ENCODE measurements around the gene DSE. TPM values are rescaled to one million over a fixed set of nuclear protein-coding genes. Genes with fewer than 3 reads are reported as not detected.

Gene DSE
- total RNA-seq, 1 experiment from 2014 or later = 38.5 TPM

- Histone ChIP-seq H3K9me2 (ENCODE audit: insufficient read depth) (no peaks in the 10 kb centered on the region), H3K4me1 (ENCODE audit: control insufficient read depth in 1 of 2, insufficient read depth in 2 of 2, low read length in 2 of 2) (no peaks in the 10 kb centered on the region), H3K9me3 (ENCODE audit: control insufficient read depth in 1 of 2, insufficient read depth in 1 of 2, low read depth in 1 of 2, low read length in 2 of 2) (no peaks in the 10 kb centered on the region), H3K36me3 (ENCODE audit: control insufficient read depth in 1 of 2, insufficient read depth in 2 of 2, low read length in 2 of 2) (no peaks in the 10 kb centered on the region), H4K20me1 (ENCODE audit: insufficient read depth) (no peaks in the 10 kb centered on the region), H3K27ac (ENCODE audit: low read depth, low read length) (no peak overlapping the region), H3K27me3 (ENCODE audit: insufficient read depth, low read length) (no peaks in the 10 kb centered on the region), H3K9ac (ENCODE audit: low read length) (no peak overlapping the region), H3K79me2 (ENCODE audit: insufficient read depth, low read length) (no peaks in the 10 kb centered on the region), H2AFZ (ENCODE audit: low read depth, low read length, poor library complexity, severe bottlenecking) (no peak overlapping the region), H3K4me3 (replicated peaks in 1 of 2; ENCODE audit: low read depth in 1 of 2, low read length in 2 of 2) (no peak overlapping the region), H3K4me2 (ENCODE audit: low read length) (no peak overlapping the region)
- ChIA-PET RAD21 (ENCODE audit: low non-redundant PET in 1 of 2, low total read pairs in 2 of 2, uncharacterized antibody in 2 of 2, unreplicated experiment in 2 of 2) (no interaction called here), POLR2A (no interaction called here), CTCF (no interaction called here)
- intact Hi-C loops (cut with micrococcal nuclease) = no loop called here
- no peak for DNase-seq (ENCODE audit: low read depth, low spot score)
- ATAC-seq = no peak
- BruUV-seq (replicated peaks) = no TSS peak
- TF ChIP-seq, protein P1, sequence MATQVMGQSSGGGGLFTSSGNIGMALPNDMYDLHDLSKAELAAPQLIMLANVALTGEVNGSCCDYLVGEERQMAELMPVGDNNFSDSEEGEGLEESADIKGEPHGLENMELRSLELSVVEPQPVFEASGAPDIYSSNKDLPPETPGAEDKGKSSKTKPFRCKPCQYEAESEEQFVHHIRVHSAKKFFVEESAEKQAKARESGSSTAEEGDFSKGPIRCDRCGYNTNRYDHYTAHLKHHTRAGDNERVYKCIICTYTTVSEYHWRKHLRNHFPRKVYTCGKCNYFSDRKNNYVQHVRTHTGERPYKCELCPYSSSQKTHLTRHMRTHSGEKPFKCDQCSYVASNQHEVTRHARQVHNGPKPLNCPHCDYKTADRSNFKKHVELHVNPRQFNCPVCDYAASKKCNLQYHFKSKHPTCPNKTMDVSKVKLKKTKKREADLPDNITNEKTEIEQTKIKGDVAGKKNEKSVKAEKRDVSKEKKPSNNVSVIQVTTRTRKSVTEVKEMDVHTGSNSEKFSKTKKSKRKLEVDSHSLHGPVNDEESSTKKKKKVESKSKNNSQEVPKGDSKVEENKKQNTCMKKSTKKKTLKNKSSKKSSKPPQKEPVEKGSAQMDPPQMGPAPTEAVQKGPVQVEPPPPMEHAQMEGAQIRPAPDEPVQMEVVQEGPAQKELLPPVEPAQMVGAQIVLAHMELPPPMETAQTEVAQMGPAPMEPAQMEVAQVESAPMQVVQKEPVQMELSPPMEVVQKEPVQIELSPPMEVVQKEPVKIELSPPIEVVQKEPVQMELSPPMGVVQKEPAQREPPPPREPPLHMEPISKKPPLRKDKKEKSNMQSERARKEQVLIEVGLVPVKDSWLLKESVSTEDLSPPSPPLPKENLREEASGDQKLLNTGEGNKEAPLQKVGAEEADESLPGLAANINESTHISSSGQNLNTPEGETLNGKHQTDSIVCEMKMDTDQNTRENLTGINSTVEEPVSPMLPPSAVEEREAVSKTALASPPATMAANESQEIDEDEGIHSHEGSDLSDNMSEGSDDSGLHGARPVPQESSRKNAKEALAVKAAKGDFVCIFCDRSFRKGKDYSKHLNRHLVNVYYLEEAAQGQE (IDR thresholded peaks at IDR 0.05; ENCODE audit: low read depth) = no peak
- TF ChIP-seq ZNF274 (IDR thresholded peaks at IDR 0.05; ENCODE audit: low read depth, low read length) = no peak
- TF ChIP-seq RAD21 (IDR thresholded peaks at IDR 0.05; ENCODE audit: low read depth) = no peak
- TF ChIP-seq, protein P2, sequence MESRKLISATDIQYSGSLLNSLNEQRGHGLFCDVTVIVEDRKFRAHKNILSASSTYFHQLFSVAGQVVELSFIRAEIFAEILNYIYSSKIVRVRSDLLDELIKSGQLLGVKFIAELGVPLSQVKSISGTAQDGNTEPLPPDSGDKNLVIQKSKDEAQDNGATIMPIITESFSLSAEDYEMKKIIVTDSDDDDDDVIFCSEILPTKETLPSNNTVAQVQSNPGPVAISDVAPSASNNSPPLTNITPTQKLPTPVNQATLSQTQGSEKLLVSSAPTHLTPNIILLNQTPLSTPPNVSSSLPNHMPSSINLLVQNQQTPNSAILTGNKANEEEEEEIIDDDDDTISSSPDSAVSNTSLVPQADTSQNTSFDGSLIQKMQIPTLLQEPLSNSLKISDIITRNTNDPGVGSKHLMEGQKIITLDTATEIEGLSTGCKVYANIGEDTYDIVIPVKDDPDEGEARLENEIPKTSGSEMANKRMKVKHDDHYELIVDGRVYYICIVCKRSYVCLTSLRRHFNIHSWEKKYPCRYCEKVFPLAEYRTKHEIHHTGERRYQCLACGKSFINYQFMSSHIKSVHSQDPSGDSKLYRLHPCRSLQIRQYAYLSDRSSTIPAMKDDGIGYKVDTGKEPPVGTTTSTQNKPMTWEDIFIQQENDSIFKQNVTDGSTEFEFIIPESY (IDR thresholded peaks at IDR 0.05; ENCODE audit: extremely low read depth, insufficient replicate concordance, low read length) = no peak
- TF ChIP-seq, protein P3, sequence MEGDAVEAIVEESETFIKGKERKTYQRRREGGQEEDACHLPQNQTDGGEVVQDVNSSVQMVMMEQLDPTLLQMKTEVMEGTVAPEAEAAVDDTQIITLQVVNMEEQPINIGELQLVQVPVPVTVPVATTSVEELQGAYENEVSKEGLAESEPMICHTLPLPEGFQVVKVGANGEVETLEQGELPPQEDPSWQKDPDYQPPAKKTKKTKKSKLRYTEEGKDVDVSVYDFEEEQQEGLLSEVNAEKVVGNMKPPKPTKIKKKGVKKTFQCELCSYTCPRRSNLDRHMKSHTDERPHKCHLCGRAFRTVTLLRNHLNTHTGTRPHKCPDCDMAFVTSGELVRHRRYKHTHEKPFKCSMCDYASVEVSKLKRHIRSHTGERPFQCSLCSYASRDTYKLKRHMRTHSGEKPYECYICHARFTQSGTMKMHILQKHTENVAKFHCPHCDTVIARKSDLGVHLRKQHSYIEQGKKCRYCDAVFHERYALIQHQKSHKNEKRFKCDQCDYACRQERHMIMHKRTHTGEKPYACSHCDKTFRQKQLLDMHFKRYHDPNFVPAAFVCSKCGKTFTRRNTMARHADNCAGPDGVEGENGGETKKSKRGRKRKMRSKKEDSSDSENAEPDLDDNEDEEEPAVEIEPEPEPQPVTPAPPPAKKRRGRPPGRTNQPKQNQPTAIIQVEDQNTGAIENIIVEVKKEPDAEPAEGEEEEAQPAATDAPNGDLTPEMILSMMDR (IDR thresholded peaks at IDR 0.05 in 2 of 3, conservative IDR thresholded peaks at IDR 0.05 in 1 of 3; ENCODE audit: borderline replicate concordance in 1 of 3, insufficient read depth in 1 of 3, low read depth in 2 of 3, low read length in 2 of 3) = no peak
- TF ChIP-seq POLR2AphosphoS5 (IDR thresholded peaks at IDR 0.05; ENCODE audit: low read depth, low read length) = no peak
- no peak for TF ChIP-seq FOSL1 (IDR thresholded peaks at IDR 0.05; ENCODE audit: low read depth)
- no peak for TF ChIP-seq SIN3A (IDR thresholded peaks at IDR 0.05; ENCODE audit: low read depth)
- no peak for TF ChIP-seq MAX (IDR thresholded peaks at IDR 0.05)
- no peak for TF ChIP-seq YY1 (IDR thresholded peaks at IDR 0.05; ENCODE audit: extremely low read depth, insufficient replicate concordance, low read depth, low read length)
- TF ChIP-seq EGR1 (IDR thresholded peaks at IDR 0.05; ENCODE audit: low read depth) = no peak
- no peak for TF ChIP-seq SP1 (IDR thresholded peaks at IDR 0.05; ENCODE audit: low read depth)
- TF ChIP-seq ZFX (IDR thresholded peaks at IDR 0.05) = no peak
- no peak for TF ChIP-seq CBX3 (IDR thresholded peaks at IDR 0.05; ENCODE audit: low read depth)
- TF ChIP-seq CEBPB (IDR thresholded peaks at IDR 0.05; ENCODE audit: low read depth) = no peak
- TF ChIP-seq TCF7L2 (IDR thresholded peaks at IDR 0.05; ENCODE audit: borderline replicate concordance, extremely low read depth, insufficient read depth, insufficient read length) = no peak
- TF ChIP-seq EZH2 (IDR thresholded peaks at IDR 0.05) = no peak
- TF ChIP-seq EZH2phosphoT487 (IDR thresholded peaks at IDR 0.05; ENCODE audit: borderline replicate concordance) = no peak
Measured at GRCh38 chr6:116459927-116460326, 89.2 kb downstream of the DSE start.
